ENCODE results near the gene TTC31. TPM values are rescaled to one million over a fixed set of nuclear protein-coding genes. Genes with fewer than 3 reads are reported as not detected.
"Not testable (repeated sequence)": the region's sequence is repeated elsewhere in the genome, so short reads cannot be mapped to it uniquely, and the experiment has no call there.

Gene TTC31
- total RNA-seq, 1 donor from 2014 or later: 30.2 TPM

GRCh38 chr2:74444498-74445318 is 38.2 kb upstream of the TTC31 start:
- Mint-ChIP-seq H3K27me3 (ENCODE audit: insufficient read depth) (peaks cover 36% of the 10 kb centered on the region), H3K27ac (no peak overlapping the region), H3K9me3 (no peaks in the 10 kb centered on the region), H3K4me3 (no peak overlapping the region), H3K36me3 (ENCODE audit: low read depth) (no peaks in the 10 kb centered on the region), H3K4me1 (ENCODE audit: low read depth) (peaks cover 10% of the 10 kb centered on the region)
- intact Hi-C loops (cut with micrococcal nuclease): no loop called here
- no peak for DNase-seq (ENCODE audit: low spot score)

GRCh38 chr2:74447230-74447999 is 35.5 kb upstream of the TTC31 start:
- Mint-ChIP-seq H3K4me3 (no peak overlapping the region), H3K4me1 (ENCODE audit: low read depth) (peaks cover 13% of the 10 kb centered on the region), H3K36me3 (ENCODE audit: low read depth) (peaks cover under 1% of the 10 kb centered on the region), H3K27ac (no peak overlapping the region), H3K27me3 (ENCODE audit: insufficient read depth) (peaks cover 25% of the 10 kb centered on the region), H3K9me3 (no peaks in the 10 kb centered on the region)
- no peak for DNase-seq (ENCODE audit: low spot score)
- intact Hi-C loops (cut with micrococcal nuclease): no loop called here

- Mint-ChIP-seq H3K27me3 (ENCODE audit: insufficient read depth) (peaks cover 20% of the 10 kb centered on the region), H3K4me3 (no peak overlapping the region), H3K4me1 (ENCODE audit: low read depth) (peaks cover 24% of the 10 kb centered on the region), H3K9me3 (no peaks in the 10 kb centered on the region), H3K27ac (no peak overlapping the region), H3K36me3 (ENCODE audit: low read depth) (peaks cover 1% of the 10 kb centered on the region)
- no peak for DNase-seq (ENCODE audit: low spot score)
- intact Hi-C loops (cut with micrococcal nuclease): no loop called here
These were observed 34.1 kb upstream of the TTC31 start for GRCh38 chr2:74448771-74449170.

GRCh38 chr2:74450570-74451190 is 32.2 kb upstream of the TTC31 start:
- H3K4me3 Mint-ChIP-seq: no peak overlapping the region
- H3K36me3 Mint-ChIP-seq (ENCODE audit: low read depth): peaks cover 9% of the 10 kb centered on the region
- no peak overlapping the region for H3K27ac Mint-ChIP-seq
- peaks cover 5% of the 10 kb centered on the region for H3K27me3 Mint-ChIP-seq (ENCODE audit: insufficient read depth)
- intact Hi-C loops (cut with micrococcal nuclease): loop anchor here (10.0 kb wide), 2 partner anchors 466 to 526 kb away; partner anchors contain the start of genes DGUOK and TET3
- H3K9me3 Mint-ChIP-seq: no peaks in the 10 kb centered on the region
- H3K4me1 Mint-ChIP-seq (ENCODE audit: low read depth): peaks cover 29% of the 10 kb centered on the region
- no peak for DNase-seq (ENCODE audit: low spot score)

- H3K9me3 Mint-ChIP-seq: no peaks in the 10 kb centered on the region
- H3K4me1 Mint-ChIP-seq (ENCODE audit: low read depth): peaks cover 59% of the 10 kb centered on the region
- intact Hi-C loops (cut with micrococcal nuclease): loop anchor here (1.0 to 10.0 kb wide), 17 partner anchors 10 to 1384 kb away; partner anchors contain the start of genes ALMS1, AUP1, C2orf81 and CCT7
- peak; percentile 98 for DNase-seq (ENCODE audit: low spot score)
- peaks cover 24% of the 10 kb centered on the region for H3K36me3 Mint-ChIP-seq (ENCODE audit: low read depth)
- peak within 1 kb of the TSS; percentile 95 for H3K27ac Mint-ChIP-seq
- peak within 1 kb of the TSS; percentile 98 for H3K4me3 Mint-ChIP-seq
- H3K27me3 Mint-ChIP-seq (ENCODE audit: insufficient read depth): no peaks in the 10 kb centered on the region
These were observed 28.0 kb upstream of the TTC31 start, which contains the start of gene INO80B for GRCh38 chr2:74454654-74455511. TSS of gene INO80B (plus strand) at chr2:74455087. CDS start at chr2:74455117, 30 bp downstream.

- peaks cover 67% of the 10 kb centered on the region for H3K4me1 Mint-ChIP-seq (ENCODE audit: low read depth)
- intact Hi-C loops (cut with micrococcal nuclease): loop anchor here (10.0 kb wide), 2 partner anchors 472 to 532 kb away; partner anchors contain the start of genes DGUOK and TET3
- peaks cover 29% of the 10 kb centered on the region for H3K36me3 Mint-ChIP-seq (ENCODE audit: low read depth)
- H3K27ac Mint-ChIP-seq: peak overlapping the region; percentile 95
- no peaks in the 10 kb centered on the region for H3K9me3 Mint-ChIP-seq
- H3K27me3 Mint-ChIP-seq (ENCODE audit: insufficient read depth): no peaks in the 10 kb centered on the region
- H3K4me3 Mint-ChIP-seq: peak overlapping the region; percentile 98
- DNase-seq (ENCODE audit: low spot score): no peak
These were observed 25.7 kb upstream of the TTC31 start for GRCh38 chr2:74457129-74457548.

GRCh38 chr2:74457549-74458131 is 25.2 kb upstream of the TTC31 start:
- intact Hi-C loops (cut with micrococcal nuclease): loop anchor here (1.0 to 10.0 kb wide), 10 partner anchors 15 to 720 kb away; partner anchors contain the start of genes AUP1, C2orf81, DGUOK and HK2
- peak overlapping the region; percentile 98 for H3K4me3 Mint-ChIP-seq
- H3K27me3 Mint-ChIP-seq (ENCODE audit: insufficient read depth): no peaks in the 10 kb centered on the region
- peak; percentile 73 for DNase-seq (ENCODE audit: low spot score)
- H3K4me1 Mint-ChIP-seq (ENCODE audit: low read depth): peaks cover 62% of the 10 kb centered on the region
- H3K36me3 Mint-ChIP-seq (ENCODE audit: low read depth): peaks cover 30% of the 10 kb centered on the region
- H3K27ac Mint-ChIP-seq: peak overlapping the region; percentile 98
- no peaks in the 10 kb centered on the region for H3K9me3 Mint-ChIP-seq

- peak; percentile 99 for DNase-seq (ENCODE audit: low spot score)
- Mint-ChIP-seq H3K4me3 (peak within 1 kb of the TSS; percentile 98), H3K9me3 (no peaks in the 10 kb centered on the region), H3K27ac (peak within 1 kb of the TSS; percentile 98), H3K36me3 (ENCODE audit: low read depth) (peaks cover 32% of the 10 kb centered on the region), H3K4me1 (ENCODE audit: low read depth) (peaks cover 61% of the 10 kb centered on the region), H3K27me3 (ENCODE audit: insufficient read depth) (no peaks in the 10 kb centered on the region)
- intact Hi-C loops (cut with micrococcal nuclease): loop anchor here (1.0 to 10.0 kb wide), 10 partner anchors 14 to 721 kb away; partner anchors contain the start of genes AUP1, C2orf81, DGUOK and HK2
These were observed 24.5 kb upstream of the TTC31 start, which contains the start of gene WBP1 for GRCh38 chr2:74458132-74458937. TSS of gene WBP1 (plus strand) at chr2:74458438. CDS start at chr2:74458603, 165 bp downstream.

- Mint-ChIP-seq H3K4me3 (peak overlapping the region; percentile 98), H3K4me1 (ENCODE audit: low read depth) (peaks cover 61% of the 10 kb centered on the region), H3K27ac (peak overlapping the region; percentile 98), H3K9me3 (no peaks in the 10 kb centered on the region), H3K36me3 (ENCODE audit: low read depth) (peaks cover 32% of the 10 kb centered on the region), H3K27me3 (ENCODE audit: insufficient read depth) (no peaks in the 10 kb centered on the region)
- no peak for DNase-seq (ENCODE audit: low spot score)
- intact Hi-C loops (cut with micrococcal nuclease): loop anchor here (1.0 to 10.0 kb wide), 10 partner anchors 13 to 722 kb away; partner anchors contain the start of genes AUP1, C2orf81, DGUOK and HK2
These were observed 23.9 kb upstream of the TTC31 start for GRCh38 chr2:74458938-74459363.

GRCh38 chr2:74459503-74460118 is 23.3 kb upstream of the TTC31 start:
- intact Hi-C loops (cut with micrococcal nuclease): loop anchor here (2.0 to 10.0 kb wide), 3 partner anchors 475 to 535 kb away; partner anchors contain the start of genes DGUOK, POLE4 and TET3
- Mint-ChIP-seq H3K4me3 (peak overlapping the region; percentile 98), H3K36me3 (ENCODE audit: low read depth) (peaks cover 32% of the 10 kb centered on the region), H3K27ac (peak overlapping the region; percentile 81), H3K4me1 (ENCODE audit: low read depth) (peaks cover 56% of the 10 kb centered on the region)
- H3K27me3 Mint-ChIP-seq (ENCODE audit: insufficient read depth); H3K9me3 Mint-ChIP-seq; DNase-seq (ENCODE audit: low spot score): not testable (repeated sequence)

Measured in activated T-helper 1 cell treated with anti-CD3 and anti-CD28 coated beads, Interleukin-12 subunit alpha, Interleukin-12 subunit beta, Interleukin-2, Interleukin-4 antibody, amounts not matched to agents 30 ng/mL and 10 ng/mL and 1 ng/mL, durations not matched to agents 14 hours and 24 hours and 36 hours (primary cell).